Stimulated activated CD8-positive, alpha-beta memory T cell treated with anti-CD3 and anti-CD28 coated beads, Interleukin-12 subunit alpha, Interleukin-12 subunit beta, amount 100 ng/mL, for 4 hours (primary cell): ENCODE data around the gene CBLIF.
"Not testable (repeated sequence)": the region's sequence is repeated elsewhere in the genome, so short reads cannot be mapped to it uniquely, and the experiment has no call there.

ENCODE experiments used
- DNase-seq: peaks from one replicate; pipeline ENCODE4 v3.0.0-alpha.2; 2020; ENCODE audit warnings: low read depth

The CBLIF gene

GRCh38 chr11:59847626-59848025, 2.3 kb upstream of the CBLIF start:
- DNase-seq: no peak

DNA sequence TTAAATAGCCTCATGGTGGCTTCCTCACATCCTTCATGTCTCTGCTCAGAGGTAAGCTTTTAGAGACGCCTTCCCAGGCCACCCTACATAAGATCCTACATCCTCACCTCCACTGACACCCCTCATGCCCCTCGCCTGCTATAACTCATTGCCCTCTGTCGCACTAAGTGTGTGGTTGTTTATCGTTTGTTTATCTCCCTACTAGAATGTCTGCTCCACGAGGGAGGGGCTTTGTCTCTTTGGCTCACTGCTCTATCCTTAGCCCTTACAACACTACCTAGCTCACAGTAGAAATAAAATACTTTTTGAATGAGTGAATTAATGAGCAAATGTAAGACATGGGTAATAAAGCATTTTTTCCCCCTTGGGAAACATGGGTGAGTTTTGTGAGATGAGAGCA, 1.3 kb upstream of the CBLIF start:
- DNase-seq: no peak

GRCh38 chr11:59842316-59842715, 3.0 kb downstream of the CBLIF start:
- DNase-seq: no peak

DNA sequence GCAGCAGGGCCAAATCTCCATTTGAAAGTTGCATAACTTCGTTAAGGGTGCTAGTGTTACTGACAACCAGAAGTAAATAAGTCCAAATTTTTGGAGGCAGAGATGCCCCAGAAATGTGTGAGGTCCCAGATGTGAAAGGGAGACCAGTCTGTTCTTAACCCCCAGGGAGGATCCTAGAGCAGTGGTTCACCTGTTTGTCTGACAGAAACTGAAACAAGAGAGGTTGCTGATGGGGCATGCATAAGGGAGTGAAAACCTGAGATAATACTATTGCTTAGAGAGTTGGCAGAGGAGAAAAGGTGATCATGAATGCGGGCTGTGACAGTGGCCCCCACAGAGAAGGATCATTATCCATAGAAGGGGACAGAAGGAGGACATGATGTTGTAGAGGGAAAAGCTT, 3.8 kb downstream of the CBLIF start:
- DNase-seq: no peak

- no peak for DNase-seq
These were observed 5.7 kb downstream of the CBLIF start for GRCh38 chr11:59839615-59840014.

- no peak for DNase-seq
These were observed 11.7 kb downstream of the CBLIF start for GRCh38 chr11:59833602-59834001.

- no peak for DNase-seq
These were observed 15.9 kb downstream of the CBLIF start for GRCh38 chr11:59829358-59829757.

DNA sequence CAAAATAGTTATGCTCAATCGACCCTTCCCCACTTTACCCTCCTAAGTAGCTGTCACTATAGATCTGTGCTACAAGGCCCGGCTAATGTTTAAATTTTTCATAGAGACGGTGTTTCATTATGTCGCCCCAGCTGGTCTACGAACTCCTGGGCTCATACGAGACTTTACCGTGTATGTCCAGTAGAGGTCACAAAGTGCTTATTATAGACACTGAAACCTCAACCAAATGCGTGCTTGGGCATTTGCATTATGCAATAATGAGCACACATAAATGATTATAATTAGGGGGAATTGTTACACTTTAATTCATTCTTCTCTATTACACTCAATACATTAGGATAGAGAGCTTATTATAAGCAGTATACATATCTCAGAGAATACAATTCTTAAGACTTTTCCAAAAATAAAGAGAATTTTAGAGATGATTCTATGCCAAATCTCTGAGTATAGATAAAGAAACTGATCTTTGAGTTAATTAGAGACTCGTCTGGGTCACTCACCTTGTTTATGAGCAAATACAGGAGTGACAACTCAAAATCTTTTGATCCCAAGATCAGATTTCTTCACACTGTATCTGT, 22.2 kb downstream of the CBLIF start:
- DNase-seq: no peak

DNA sequence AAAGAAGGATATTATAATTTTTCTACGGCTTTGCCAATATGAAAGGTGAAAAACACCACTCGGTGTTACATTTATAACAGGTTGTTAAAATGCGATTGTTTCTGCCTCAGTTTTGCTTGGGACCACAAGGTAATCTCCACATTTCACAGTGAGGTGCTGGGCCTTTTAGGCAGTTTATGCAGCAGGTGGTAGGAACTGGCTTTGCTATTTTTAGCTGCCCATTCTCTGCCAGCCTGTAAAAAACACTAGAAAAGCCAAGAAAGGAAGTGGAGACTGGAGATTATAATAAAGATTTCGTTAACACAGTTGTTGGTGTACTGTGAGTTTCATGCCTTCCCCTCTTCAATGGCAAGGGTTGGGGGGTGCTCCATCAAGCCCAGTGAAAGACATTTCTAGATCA, 26.7 kb downstream of the CBLIF start:
- no peak for DNase-seq

- DNase-seq: not testable (repeated sequence)
These were observed 28.9 kb downstream of the CBLIF start for GRCh38 chr11:59816434-59816833.

DNA sequence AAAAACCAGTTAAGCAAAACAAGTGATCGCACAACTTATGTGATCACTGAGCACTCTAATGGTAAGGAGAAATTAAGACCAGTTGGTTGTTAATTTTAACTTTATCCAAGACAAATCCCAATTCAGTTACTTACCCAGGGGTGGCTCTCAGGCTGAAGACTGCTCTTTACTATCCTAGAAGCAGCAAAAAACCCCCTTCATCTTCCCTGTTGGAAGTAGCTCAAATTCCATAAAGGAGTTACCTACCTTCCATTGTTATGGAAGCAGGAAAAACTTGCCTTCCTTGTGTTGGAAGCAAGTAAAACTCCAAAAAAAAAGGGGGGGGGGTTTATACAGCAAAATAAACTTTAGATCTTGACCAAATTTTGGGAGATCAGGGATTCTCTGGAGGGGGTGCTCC, 29.5 kb downstream of the CBLIF start:
- DNase-seq: no peak

DNA sequence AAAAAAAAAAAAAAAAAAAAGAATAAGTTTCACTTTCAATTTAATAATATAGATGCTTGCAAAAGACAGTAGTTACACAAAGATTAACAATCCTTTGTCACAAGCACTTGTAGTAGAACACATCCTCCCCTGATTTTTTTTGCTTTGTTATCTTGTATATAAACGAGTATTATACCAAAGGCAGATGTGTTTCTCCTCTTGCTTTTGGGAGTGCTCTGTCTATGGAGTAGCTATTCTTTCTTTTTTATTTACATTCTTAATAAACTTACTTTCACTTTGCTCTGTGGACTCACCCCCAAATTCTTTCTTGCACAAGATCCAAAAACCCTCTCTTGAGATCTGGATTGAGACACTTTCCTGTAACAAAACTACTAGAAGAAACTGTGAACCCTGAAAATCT, 31.3 kb downstream of the CBLIF start:
- DNase-seq: no peak

GRCh38 chr11:59813364-59813763, 31.9 kb downstream of the CBLIF start:
- no peak for DNase-seq

GRCh38 chr11:59812220-59812619, 33.1 kb downstream of the CBLIF start:
- DNase-seq: no peak

DNA sequence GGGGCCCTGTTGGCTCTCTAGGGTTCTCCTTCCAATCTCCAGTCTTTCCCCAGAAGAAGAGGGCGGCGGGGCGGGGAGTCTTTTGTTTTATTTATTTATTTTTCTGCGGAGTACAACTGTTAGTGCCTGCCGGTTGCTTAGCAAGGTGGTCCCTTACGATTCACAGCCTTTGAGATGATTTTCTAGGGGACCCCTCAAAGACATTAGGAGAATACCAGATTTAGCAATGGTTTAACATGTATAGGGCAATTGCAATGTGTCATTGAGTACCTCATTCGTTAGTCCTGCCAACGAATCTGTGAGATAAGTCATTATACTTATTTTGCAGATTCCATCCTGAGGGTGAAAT, 34.4 kb downstream of the CBLIF start:
- DNase-seq: no peak

DNA sequence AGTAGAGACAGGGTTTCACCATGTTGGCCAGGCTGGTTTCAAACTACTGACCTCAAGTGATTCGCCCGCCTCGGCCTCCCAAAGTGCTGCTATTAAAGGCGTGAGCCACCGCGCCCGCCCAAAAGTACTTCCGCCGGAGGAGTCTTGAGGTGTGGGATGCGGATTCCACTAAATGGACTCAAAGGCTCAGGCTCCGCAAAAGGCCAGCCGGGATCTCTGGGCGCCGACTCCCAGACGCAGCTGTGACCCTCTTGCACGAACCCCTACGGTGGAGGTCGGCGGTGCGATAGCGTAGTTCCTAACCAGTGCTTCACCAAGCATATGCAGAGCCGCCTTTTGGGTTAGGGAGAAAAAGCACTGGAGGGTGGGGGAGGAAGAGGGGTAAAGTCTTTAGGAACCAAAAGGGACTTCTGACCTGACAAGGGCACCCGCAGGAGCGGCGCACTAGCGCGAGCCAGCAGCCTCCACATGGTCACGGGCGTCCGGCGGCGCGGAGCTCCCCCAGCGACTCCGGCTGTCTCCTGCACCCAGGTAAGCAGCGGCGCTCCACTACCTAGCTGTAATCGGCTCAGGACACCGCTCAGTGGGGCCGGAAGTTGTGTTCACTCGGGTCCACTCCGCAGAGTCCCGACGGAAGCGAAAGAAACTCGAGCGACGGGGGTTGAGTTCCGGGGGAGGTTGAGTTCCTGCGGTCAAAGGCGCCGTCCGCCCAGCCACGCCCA, 34.9 kb downstream of the CBLIF start, which contains the start of gene MRPL16:
Gene MRPL16, minus strand, starts transcription at position 590 of the 722 bp plus-strand sequence. Its CDS starts 120 bp downstream, at position 470.
- peak; percentile 79 for DNase-seq

- no peak for DNase-seq
These were observed 38.2 kb downstream of the CBLIF start for GRCh38 chr11:59807047-59807610.

DNA sequence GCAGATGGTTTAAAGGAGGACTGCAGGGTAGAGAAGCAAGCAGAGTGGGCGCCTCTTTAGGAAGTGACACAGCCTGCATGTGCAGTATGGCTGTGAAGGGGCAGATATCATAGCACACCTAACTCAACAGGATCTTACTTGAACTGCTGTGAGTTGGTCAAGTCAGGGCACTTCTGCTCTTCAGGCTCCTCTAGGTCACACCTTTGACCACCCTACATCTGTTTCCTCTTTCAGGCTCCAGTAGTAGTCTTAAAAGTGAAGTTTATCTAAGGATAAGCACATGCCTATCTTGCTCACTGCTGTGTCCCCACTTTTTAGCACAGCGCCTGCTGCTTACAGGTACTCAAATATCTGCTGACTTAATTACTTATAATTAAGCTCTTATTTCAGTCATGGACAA, 41.2 kb downstream of the CBLIF start:
- no peak for DNase-seq

DNA sequence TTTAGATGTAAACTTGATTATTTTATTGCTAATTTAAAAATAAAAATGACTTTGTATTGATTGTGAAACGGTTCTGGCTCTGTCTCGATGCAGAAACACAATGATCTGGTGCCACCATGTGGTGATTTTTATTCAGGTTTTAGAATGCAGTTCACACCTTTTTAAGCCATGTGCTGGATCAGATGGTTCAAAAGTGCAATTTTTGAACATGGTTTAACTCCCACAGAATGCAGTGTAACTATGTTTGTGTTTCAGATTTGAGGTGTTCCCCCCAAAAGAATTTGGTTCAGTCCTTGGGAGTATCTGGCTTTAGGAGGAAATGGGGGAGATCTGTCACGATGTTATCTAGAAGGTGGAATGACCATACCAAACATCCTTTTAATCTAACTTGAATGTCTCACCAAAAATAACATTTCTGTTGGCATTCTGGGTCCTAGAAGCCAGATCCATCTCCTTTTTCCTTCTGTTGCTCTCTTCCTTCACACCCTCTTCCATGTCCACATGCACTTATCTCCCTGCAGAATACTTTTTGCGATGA, 42.6 kb downstream of the CBLIF start:
- DNase-seq: no peak

- no peak for DNase-seq
These were observed 43.2 kb downstream of the CBLIF start for GRCh38 chr11:59801981-59802638.

- no peak for DNase-seq
These were observed 44.1 kb downstream of the CBLIF start for GRCh38 chr11:59801160-59801706.

DNA sequence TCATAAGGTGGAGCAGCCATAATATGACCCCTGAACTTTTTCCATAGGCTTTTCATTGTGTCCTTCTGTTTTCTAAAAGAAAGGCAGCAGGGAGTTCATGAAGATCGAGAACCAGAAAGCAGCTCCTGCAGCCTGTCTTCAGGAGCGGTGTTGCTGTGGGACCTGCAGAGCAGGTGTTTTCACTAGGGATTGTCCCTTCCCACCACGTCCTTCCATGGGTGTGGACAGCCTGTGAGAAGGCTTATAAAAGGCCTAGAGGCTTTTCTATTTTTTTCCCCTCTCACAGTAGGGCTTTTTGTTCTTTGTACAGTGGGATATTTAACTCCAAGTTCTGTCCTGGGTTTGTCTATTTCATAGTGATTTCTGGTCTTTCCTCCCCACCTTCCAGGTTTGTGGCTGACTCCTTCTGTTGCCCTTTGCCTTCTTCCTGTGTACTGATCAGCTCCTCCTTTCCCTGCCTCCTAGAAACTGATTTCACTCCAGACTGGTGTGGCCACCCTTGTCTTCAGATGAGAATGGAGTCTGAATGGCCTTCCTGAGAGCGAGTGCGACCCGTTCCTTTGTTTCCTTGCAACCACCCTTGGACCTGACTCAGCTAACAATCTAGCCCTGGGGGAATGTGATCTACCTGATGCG, 44.8 kb downstream of the CBLIF start:
- no peak for DNase-seq
